ENCODE data around the gene IFIT1.

IFIT1 gene

DNA sequence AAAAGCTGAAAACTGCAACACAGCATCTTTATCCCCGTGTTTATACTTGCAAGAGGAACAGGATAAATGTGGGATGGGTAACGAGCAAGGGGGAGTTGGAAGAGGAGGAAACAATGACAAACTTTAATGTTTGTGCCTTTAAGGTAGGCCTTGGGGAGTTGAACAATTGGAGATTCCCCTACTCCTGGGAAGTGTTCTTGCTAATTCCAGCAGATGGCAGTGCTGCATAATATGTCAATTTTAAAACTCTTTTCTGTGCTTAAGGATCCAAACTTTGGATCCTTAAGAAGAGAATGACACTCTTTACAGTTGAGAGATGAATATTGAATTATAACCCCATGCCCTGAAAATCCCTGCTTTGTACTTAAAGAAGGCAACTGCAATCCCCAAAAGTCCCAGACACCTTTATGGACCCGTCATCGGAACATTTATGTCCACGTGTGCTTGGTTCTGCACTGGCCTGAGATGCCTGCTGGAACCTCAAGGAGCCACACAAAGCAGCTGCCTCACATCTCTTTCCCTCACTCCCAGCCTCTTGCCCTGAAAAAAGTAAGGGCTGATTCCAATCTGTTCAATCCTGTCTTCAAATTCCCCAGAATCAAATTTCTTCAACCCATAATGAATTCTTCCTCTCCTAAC lies 33.9 kb downstream of the IFIT1 start:
- TF ChIP-seq, protein P1, sequence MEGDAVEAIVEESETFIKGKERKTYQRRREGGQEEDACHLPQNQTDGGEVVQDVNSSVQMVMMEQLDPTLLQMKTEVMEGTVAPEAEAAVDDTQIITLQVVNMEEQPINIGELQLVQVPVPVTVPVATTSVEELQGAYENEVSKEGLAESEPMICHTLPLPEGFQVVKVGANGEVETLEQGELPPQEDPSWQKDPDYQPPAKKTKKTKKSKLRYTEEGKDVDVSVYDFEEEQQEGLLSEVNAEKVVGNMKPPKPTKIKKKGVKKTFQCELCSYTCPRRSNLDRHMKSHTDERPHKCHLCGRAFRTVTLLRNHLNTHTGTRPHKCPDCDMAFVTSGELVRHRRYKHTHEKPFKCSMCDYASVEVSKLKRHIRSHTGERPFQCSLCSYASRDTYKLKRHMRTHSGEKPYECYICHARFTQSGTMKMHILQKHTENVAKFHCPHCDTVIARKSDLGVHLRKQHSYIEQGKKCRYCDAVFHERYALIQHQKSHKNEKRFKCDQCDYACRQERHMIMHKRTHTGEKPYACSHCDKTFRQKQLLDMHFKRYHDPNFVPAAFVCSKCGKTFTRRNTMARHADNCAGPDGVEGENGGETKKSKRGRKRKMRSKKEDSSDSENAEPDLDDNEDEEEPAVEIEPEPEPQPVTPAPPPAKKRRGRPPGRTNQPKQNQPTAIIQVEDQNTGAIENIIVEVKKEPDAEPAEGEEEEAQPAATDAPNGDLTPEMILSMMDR (IDR thresholded peaks at IDR 0.05; ENCODE audit: low read depth, low read length, missing control alignments) = peak; percentile 76
- DNase-seq (ENCODE audit: low read depth) = no peak
- no peak overlapping the region for H3K4me3 ChIP-seq (ENCODE audit: low read depth, low read length)

DNA sequence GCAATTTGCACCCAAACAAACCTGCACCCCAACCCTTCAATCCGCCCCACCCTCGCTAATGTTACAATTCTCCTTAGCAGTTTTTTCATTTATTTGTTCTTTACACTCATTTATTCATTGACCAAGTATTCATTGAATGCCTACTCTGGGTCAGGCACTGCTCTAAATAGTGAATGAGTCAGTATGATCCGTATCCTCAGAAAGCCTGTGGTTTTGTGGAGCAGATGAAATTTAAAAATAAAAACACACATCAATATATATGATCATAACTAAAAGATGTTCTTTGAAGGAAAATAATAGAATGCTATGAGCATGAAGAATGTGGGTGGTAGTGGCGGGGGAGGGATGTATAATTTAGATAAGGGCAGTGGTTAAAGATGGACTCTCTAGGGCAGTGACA lies 35.2 kb downstream of the IFIT1 start:
- TF ChIP-seq, protein P1 (IDR thresholded peaks at IDR 0.05; ENCODE audit: low read depth, low read length, missing control alignments) = no peak
- no peak overlapping the region for H3K4me3 ChIP-seq (ENCODE audit: low read depth, low read length)
- no peak for DNase-seq (ENCODE audit: low read depth)

DNA sequence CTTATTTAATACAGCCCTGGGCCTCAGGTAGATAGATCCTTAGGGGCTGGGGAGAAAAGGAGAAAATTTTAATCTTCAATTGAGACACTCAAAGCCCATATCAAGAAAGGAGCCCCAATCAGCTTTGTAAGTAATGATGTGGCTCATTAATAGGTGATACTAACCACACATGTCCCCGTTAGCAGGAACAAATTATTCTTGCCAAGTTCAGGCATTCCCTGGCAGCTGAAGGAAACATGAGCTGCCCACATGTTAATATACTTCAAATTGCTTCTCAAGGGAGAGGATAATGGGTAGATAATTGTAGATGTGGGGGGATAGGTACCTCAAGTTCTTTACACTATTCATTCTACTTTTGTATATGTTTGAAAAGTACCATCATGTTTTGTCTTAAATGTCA lies 36.5 kb downstream of the IFIT1 start:
- no peak for DNase-seq (ENCODE audit: low read depth)
- no peak overlapping the region for H3K4me3 ChIP-seq (ENCODE audit: low read depth, low read length)
- TF ChIP-seq, protein P1 (IDR thresholded peaks at IDR 0.05; ENCODE audit: low read depth, low read length, missing control alignments) = no peak

DNA sequence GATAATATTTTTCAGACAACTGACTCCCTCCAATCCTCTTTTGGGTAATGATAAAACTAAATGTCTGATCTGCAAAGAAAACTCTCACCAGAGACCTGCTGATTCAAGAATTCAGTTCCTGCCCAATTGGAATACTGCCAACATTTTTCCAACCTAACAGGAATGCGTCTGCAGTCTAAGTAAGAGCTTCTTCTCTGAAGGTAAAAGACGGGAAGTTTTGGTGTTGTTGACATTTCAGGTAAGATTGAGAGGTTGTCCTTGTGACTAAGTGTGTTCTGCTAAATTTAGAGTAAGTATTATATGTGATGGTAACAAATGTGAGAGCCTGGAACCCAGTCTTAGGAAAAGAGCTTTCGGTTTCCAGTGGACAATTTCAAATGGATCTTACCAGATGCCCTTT lies 39.6 kb downstream of the IFIT1 start:
- DNase-seq (ENCODE audit: low read depth) = no peak
- TF ChIP-seq, protein P1 (IDR thresholded peaks at IDR 0.05; ENCODE audit: low read depth, low read length, missing control alignments) = no peak
- no peak overlapping the region for H3K4me3 ChIP-seq (ENCODE audit: low read depth, low read length)

DNA sequence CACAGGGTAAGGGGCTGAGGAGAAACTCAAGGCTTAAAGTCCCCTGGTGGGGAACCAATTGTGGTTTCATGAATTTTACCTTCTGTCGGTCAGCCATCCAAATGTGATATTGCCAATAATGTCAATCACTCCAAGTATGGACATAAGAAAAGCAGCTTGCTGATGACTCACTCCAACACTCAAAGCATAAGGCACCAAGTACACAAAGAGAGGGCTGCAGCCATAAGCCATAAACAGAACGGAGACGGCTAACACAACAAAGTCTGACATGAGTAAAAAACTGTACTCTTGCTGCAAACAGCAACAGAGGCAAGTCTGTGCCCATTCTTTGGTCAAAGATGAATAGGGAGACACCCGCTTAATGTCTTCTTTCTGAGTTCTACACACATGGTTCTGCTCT lies 46.1 kb downstream of the IFIT1 start:
- no peak for DNase-seq (ENCODE audit: low read depth)
- TF ChIP-seq, protein P1 (IDR thresholded peaks at IDR 0.05; ENCODE audit: low read depth, low read length, missing control alignments) = no peak

DNA sequence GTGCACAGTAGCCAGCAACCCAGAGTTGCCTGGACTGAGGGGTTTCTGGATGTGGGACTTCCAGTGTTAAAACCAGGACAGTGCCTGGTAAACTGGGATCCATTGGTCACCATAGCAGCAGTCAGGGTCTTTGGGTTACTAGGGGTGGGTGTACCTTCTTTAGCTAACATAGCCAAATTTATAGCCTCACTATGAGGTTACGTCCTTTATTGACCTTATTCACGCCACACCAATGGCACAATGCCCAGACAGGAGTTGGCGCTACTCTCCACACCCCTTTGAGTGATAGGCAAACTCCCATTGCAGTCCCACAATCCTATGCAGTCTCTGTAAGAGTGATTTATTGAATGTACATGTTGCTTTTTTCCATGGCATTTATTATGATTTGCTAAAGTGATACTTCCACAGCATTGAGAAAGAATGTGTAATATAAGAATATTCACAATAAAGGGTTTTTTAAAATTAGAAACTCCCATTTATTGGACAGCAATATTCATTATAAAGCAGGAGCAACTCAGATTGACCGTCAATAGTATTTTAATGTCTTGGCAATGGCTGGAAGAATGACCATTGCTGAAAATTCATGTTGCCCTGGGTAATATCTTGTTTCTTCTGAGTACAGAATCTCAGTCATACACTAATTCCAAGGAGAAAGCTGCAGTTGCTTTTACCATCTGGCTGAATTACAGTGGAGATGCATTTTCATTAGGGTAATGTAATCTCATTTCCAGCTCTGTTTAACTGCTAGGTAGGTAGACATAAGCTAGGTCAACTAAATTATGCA lies 48.0 kb downstream of the IFIT1 start:
- no peak overlapping the region for H3K4me3 ChIP-seq (ENCODE audit: low read depth, low read length)
- TF ChIP-seq, protein P1 (IDR thresholded peaks at IDR 0.05; ENCODE audit: low read depth, low read length, missing control alignments) = no peak
- no peak for DNase-seq (ENCODE audit: low read depth)

More for the DNA sequence above, 46.1 kb downstream of the IFIT1 start:
- no peak overlapping the region for H3K4me3 ChIP-seq (ENCODE audit: low read depth, low read length)
